Measurements from ENCODE around the gene MARVELD1. TPM values are rescaled to one million over a fixed set of nuclear protein-coding genes. Genes with fewer than 3 reads are reported as not detected.

The MARVELD1 gene
- total RNA-seq, 1 donor from 2014 or later: 59.5 TPM

DNA sequence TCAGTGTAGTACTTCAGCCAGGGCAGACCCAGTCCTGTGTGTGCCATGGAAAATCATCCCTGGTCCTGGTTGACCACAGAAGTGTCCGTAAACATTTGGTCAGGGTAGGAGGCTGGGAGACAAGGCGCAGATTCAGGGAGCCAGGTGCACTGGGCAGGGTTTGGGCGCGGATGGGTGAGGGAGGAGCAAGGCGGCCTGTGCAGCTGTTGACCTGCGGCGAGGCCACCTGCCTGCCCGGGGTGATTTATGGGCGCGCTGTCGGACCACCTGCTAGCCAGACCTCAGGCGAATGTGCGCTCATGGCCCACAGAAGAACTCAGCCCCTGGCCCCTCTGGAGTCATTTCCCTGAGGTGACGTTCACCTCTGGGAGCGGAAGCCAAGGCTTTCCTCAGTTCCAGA, 51.7 kb downstream of the MARVELD1 start:
- intact Hi-C loops (cut with DNase I): no loop called here
- no peak for ATAC-seq
- no peak for DNase-seq (ENCODE audit: low spot score)

DNA sequence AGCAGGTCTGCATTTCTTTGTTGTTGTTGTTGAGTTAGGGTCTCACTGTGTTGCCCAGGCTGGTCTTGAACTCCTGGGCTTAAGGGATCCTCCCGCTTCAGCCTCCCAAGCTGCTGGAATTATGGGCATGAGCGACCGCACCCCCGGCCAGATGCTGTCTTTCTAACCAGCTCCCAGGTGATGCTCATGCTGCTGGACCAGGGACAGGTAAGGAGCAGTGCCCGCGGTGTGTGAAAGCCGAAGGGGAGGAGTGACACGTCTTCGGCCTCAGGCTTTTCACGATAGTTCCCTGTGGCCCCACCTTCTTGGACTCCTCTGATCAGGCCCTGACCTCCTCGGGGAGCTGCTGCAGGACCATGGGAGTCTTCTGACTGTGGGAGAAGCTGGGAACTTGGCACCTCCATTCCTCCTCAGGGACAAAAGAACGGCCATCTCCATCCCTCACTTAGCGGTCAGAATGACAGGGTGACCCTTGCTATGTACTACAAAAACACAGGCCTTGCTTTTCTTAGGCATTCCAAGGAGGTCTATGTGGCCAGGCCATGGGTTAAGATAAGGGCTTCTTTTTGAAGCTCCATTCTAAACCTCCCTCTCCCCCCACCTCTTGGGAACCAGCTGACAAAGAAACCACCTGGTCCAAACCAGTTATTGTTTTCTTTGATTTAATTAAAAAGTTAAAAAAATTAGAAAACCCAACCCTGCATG, 52.7 kb downstream of the MARVELD1 start:
- no peak for DNase-seq (ENCODE audit: low spot score)
- ATAC-seq: no peak
- intact Hi-C loops (cut with DNase I): no loop called here

GRCh38 chr10:97766996-97767924, 53.7 kb downstream of the MARVELD1 start:
- ATAC-seq: no peak
- intact Hi-C loops (cut with DNase I): no loop called here
- no peak for DNase-seq (ENCODE audit: low spot score)

Other genes with a start within 250 kb of the MARVELD1 start
- gene MMS19, start 215.3 kb upstream of the MARVELD1 start, total RNA-seq: 65.9 TPM
- gene UBTD1, start 214.8 kb upstream of the MARVELD1 start, total RNA-seq: 8.1 TPM
- gene ANKRD2, start 141.0 kb upstream of the MARVELD1 start, total RNA-seq: not detected
- gene HOGA1, start 129.3 kb upstream of the MARVELD1 start, total RNA-seq: 4.1 TPM
- gene C10orf62, start 124.0 kb upstream of the MARVELD1 start, total RNA-seq: not detected
- gene MORN4, start 80.2 kb upstream of the MARVELD1 start, total RNA-seq: 9.9 TPM
- 16.1 TPM for gene PI4K2A, start 73.1 kb upstream of the MARVELD1 start, total RNA-seq
- gene AVPI1, start 26.5 kb upstream of the MARVELD1 start, total RNA-seq: 41.8 TPM
- 32.9 TPM for gene ZFYVE27, start 23.4 kb downstream of the MARVELD1 start, total RNA-seq
- gene SFRP5, start 58.3 kb downstream of the MARVELD1 start, total RNA-seq: 292 TPM
- gene GOLGA7B, start 136.1 kb downstream of the MARVELD1 start, total RNA-seq: 4.6 TPM

All from sciatic nerve (tissue), 2 donors.